PFSK-1 (cell line): ENCODE measurements around the gene HCN4.

Experiments
- FOXP2 ChIP-seq: optimal IDR thresholded peaks from 2 replicates; pipeline ENCODE3; 2011; ENCODE audit warnings: borderline replicate concordance, control low read depth, inconsistent platforms; ENCODE audit not compliant: insufficient read depth; ENCODE audit errors: extremely low read length, extremely low read depth
- POLR2AphosphoS5 ChIP-seq: IDR thresholded peaks from 2 replicates; pipeline ENCODE4 v1.6.1; 2012; ENCODE audit warnings: low read depth, mild to moderate bottlenecking, control low read depth, low read length, moderate library complexity
- SIN3A ChIP-seq: IDR thresholded peaks from 2 replicates; pipeline ENCODE4 v1.6.1; 2012; ENCODE audit warnings: mild to moderate bottlenecking, low read length, moderate library complexity, borderline replicate concordance; ENCODE audit not compliant: insufficient read depth
- TAF1 ChIP-seq: IDR thresholded peaks from 2 replicates; pipeline ENCODE4 v1.6.1; 2012; ENCODE audit warnings: low read length, control low read depth, borderline replicate concordance; ENCODE audit not compliant: insufficient read depth
- TF ChIP-seq, protein P1 (sequence below), 2 experiments: IDR thresholded peaks; 2 replicates each; pipeline versions ENCODE4 v1.6.1 to v1.8.0; 2011 to 2012; ENCODE audit warnings: low read depth in 2 of 2, low read length in 2 of 2, control low read depth in 1 of 2, inconsistent platforms in 1 of 2, mild to moderate bottlenecking in 1 of 2, moderate library complexity in 1 of 2; ENCODE audit not compliant: insufficient read depth in 1 of 2

DNA sequence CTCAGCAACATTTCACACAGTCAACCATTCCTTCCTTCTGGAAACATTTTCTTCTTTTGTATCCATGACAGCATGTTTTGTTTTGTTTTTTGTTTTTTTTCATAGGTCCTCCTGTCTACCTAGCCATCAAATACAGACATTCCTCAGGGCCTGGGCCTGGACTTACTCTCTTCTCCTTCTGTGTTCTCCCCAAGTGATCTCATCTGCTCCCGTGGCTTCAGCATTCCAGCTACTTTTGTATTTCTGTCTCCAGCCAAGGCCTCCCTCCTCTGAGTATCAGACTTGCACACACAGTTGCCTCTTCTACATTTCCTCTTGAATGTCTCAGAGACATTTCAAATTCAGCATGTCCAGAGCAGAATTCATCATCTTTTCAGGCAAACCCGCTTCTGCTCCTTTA, 82.4 kb downstream of the HCN4 start:
- no peak for TF ChIP-seq POLR2AphosphoS5
- TF ChIP-seq, protein P1, sequence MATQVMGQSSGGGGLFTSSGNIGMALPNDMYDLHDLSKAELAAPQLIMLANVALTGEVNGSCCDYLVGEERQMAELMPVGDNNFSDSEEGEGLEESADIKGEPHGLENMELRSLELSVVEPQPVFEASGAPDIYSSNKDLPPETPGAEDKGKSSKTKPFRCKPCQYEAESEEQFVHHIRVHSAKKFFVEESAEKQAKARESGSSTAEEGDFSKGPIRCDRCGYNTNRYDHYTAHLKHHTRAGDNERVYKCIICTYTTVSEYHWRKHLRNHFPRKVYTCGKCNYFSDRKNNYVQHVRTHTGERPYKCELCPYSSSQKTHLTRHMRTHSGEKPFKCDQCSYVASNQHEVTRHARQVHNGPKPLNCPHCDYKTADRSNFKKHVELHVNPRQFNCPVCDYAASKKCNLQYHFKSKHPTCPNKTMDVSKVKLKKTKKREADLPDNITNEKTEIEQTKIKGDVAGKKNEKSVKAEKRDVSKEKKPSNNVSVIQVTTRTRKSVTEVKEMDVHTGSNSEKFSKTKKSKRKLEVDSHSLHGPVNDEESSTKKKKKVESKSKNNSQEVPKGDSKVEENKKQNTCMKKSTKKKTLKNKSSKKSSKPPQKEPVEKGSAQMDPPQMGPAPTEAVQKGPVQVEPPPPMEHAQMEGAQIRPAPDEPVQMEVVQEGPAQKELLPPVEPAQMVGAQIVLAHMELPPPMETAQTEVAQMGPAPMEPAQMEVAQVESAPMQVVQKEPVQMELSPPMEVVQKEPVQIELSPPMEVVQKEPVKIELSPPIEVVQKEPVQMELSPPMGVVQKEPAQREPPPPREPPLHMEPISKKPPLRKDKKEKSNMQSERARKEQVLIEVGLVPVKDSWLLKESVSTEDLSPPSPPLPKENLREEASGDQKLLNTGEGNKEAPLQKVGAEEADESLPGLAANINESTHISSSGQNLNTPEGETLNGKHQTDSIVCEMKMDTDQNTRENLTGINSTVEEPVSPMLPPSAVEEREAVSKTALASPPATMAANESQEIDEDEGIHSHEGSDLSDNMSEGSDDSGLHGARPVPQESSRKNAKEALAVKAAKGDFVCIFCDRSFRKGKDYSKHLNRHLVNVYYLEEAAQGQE (IDR thresholded peaks at IDR 0.05; ENCODE audit: insufficient read depth in 1 of 2, low read depth in 2 of 2, low read length in 2 of 2), result no peak
- no peak for TF ChIP-seq TAF1
- TF ChIP-seq SIN3A, result no peak
- no peak for TF ChIP-seq FOXP2
